Adrenal gland (tissue), 5 donors: Measurements from ENCODE around the gene SH3PXD2B.

Experiments used
- CTCF ChIP-seq, 6 experiments: fragments of 450-650 bp in 4 of 6; fragments of 200-600 bp in 2 of 6; sonication (generic) in 1 of 6; IDR thresholded peaks; 1 replicate in 5 of 6; 2 replicates in 1 of 6; pipeline versions ENCODE4 v1.5.1 to v1.8.0; 2016 to 2021; ENCODE audit warnings: antibody characterized with exemption in 6 of 6, mild to moderate bottlenecking in 2 of 6, moderate library complexity in 1 of 6
- POLR2A ChIP-seq, 2 donors: fragments of 450-650 bp; IDR thresholded peaks; one replicate each; pipeline ENCODE4 v1.6.1; 2017; ENCODE audit warnings: antibody characterized with exemption in 2 of 2, mild to moderate bottlenecking in 2 of 2, moderate library complexity in 1 of 2
- donor health status: DM: no; HTN: no; CAD: no.

GRCh38 chr5:172404746-172405145, 49.6 kb downstream of the SH3PXD2B start:
- TF ChIP-seq CTCF (IDR thresholded peaks at IDR 0.05) (no peak), POLR2A (IDR thresholded peaks at IDR 0.05) (no peak)
